COLO829 (cell line): ENCODE measurements around the gene BMP7.
"Not testable (repeated sequence)": the region's sequence is repeated elsewhere in the genome, so short reads cannot be mapped to it uniquely, and the experiment has no call there.

Experiments
- DNase-seq: peaks from one replicate; pipeline ENCODE4 v3.0.0; 2012; ENCODE audit warnings: low spot score

Gene BMP7

DNA sequence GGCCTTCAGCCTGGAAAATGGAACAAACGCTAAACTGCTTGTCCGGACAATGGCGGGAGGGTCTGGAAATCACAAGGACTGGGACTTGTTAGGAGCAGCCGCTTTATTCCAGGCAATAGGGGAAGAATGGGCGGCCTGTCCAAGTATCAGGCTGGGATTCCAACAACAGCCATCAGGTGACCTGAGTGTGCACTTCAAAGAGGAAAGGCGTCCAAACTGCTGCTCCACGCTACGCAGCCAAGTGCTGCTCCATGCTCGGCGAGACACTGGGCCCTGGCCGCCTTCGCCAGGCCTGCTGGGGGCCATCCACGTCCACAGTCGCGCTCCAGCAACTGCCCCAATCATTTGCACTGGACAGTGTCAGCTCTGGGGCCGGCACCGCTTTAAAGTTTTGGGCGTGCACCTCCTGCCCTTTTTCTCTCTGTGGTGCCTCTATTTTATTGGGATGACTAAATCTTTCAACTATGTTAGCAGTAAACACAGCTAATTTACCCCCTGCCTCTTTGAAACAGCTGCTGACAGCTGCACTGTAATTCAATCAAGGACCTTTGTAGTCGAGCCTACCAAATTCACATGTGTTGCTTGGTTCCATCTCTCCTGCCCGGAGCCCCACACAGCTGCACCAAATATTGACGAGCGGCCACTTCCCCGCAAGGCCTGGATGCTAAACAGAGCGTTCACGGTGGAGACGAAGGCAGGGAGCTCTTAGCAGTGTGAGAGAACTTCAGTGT, 98.3 kb downstream of the BMP7 start:
- DNase-seq = no peak

DNA sequence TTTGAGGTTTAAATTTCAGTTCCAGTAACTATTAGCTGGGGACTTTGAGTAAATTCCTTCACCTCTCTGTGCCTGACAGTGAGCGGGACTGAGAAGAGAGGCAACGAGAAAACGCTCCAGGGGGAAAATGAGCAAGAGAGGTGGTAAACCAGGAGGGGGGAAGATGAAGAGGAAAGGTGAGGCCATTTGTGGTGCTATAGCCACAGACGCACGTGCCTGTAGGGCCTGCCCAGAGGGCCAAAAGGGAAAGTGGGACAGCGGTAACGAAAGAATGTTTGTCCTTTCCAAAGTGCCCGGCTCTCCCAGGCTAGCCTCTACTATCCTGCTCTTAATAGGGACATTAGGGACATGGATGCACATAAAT, 99.2 kb downstream of the BMP7 start:
- DNase-seq = no peak

DNA sequence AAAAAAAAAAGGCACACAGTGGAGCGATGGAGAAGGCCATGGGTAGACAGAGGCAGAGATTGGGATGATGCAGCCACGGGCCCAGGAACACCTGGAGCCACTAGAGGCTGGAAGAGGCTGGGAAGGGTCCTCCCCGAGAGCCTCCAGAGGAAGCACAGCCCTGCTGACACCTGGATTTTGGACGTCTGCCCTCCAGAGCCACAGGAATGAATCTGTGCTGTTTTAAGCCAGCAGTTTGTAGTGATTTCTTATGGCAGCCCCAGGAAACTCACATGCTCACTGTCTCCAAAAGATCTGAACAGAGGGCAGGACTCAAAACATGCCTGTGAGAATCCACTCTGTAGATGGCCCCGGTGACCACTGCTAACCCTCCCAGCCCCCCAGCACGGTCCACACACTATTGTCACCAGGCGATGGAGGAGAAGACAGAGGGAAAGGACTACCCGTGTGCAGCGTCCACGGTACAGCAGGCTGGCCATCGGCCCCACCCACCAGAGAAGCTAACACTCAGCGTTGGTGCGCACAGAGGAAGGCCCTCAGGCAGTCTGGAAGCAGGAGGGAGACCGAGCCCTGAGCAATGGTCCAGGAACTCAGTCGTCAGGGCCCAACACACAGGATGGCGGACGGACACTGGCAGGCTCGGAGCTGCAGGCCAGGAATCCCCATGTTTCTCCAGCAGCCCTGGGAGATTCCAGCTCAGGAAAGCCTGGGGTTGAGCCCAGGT, 99.7 kb downstream of the BMP7 start:
- DNase-seq = no peak

DNA sequence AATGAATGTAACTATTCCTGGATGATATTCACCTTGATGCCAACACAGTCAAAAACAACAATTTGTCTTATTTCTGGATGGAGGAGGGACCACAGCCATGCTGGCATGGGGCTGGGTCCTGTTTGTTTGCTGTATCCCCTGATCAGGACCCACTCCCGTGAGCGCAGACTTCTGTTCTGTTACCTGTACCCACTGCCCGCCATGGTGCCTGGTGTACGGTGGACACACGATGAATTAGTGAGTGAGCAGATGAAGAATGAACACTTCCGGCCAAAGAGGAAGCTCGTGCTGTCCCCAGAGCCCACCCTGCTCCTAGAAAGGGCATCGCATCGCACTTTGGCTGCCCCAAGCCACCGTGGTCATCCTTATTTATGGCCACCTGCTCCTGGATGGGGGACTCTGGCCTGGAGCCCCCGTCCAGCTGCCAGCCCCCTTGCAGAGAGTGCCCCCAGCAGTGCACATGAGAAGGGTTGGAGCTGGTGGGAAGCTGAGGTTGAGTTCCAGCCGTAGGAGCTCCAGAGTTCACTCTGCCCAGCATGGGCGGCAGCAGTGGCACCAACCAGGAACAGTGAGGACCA, 100.9 kb downstream of the BMP7 start:
- no peak for DNase-seq

DNA sequence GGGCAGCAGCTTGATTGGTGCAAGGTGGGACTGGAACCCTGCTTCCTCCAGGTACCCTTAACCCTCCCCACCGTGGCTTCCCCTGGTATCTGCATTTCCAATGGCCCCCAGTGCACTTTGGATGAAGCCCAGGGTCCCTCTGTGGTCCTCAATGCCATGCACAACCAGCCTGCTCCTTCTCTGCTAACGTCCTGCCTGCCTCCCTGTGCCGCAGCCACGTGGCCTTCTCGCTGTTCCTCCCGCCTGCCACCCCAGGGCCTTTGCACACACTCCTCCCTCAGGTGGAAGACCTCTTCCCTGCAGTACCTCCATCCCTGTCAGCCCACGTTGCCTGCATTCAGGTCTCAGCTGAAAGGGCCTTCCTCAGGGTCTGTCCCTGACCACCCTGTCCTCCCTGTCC, 101.6 kb downstream of the BMP7 start:
- DNase-seq = no peak

DNA sequence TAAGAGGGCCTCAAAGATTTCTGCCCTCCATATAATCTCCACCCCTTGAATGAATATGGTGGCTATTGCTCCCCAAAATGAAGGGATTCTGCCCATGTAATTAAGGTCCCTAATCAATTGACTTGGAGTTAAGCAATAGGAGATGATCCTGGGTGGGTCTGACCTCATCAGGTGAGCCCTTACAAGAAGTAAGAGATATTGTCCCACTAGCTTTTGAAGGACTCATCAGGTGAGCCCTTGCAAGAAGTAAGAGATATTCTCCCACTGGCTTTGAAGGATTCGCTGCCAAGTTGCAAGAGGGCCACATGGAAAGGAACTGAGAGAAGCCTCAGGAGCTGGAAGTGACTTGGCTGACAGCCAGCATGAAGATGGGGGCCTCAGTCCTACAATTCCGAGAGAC, 103.4 kb downstream of the BMP7 start:
- DNase-seq = no peak

DNA sequence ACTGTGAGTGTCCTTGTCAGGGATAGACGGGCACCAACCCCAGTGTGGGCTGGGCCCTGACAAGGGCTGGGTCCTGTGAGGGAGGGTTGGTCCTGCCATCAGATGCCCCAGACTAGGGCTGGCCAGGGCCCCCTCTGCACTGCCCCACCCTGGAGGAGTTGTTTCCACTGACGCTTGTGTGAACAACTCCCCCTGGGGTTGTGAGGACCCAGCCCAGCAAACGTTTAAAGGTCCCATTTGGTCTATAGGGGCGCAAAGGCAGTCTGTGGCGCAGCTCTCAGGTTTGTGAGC, 104.1 kb downstream of the BMP7 start:
- DNase-seq = no peak

DNA sequence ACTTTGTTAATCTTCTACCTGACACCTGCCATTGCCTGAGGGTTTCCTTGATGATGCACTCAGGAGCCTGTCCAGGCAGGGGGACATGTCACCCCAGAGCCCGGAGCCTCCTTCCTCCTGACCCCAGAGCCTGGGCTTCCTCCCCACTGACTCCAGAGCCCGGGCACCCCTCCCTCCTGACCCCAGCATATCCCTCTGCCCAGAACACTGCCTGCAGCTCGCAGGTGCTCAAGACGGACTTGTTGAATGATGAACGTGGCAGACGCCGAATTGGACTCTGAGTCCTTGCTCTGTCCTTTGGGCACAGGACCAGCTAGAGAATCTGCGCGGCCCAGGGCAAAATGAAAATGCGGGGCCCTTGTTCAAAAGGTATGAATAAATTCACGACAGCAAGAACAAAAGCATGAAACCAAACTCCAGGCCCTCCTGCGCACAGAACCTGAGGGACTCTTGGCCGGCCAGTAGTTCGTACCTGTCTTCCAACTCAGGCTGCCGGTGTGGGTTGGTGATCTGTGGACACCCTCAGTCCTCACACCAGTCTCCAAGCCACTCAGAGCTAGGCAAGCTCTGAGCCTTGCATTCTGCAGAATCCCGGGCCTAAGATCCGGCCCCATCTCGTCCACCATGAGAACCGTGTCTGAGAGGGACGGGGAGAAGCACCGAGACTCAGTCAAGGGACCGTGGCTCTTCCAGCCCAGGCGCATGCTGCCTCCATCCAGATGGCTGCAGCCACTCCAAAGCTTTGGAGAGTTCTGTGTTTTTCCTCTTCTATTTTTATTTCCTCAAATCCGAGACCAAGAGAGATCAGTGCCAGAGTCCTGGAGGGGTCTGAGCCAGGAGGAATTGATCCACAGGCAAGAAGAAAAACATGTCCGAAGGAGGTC, 104.7 kb downstream of the BMP7 start:
- DNase-seq = no peak

DNA sequence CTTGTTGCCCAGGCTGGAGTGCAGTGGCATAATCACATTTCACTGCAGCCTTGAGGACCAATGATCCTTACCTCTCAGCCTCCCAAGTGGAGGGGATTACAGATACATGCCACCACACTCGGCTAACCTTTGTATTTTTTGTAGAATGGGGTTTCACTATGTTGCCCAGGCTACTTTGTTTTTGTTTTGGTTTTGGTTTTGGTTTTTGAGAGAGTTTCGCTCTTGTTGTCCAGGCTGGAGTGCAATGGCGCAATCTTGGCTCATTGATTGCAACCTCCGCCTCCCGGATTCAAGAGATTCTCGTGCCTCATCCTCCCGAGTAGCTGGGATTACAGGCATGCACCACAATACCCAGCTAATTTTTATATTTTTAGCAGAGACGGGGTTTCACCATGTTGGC, 105.5 kb downstream of the BMP7 start:
- no peak for DNase-seq

DNA sequence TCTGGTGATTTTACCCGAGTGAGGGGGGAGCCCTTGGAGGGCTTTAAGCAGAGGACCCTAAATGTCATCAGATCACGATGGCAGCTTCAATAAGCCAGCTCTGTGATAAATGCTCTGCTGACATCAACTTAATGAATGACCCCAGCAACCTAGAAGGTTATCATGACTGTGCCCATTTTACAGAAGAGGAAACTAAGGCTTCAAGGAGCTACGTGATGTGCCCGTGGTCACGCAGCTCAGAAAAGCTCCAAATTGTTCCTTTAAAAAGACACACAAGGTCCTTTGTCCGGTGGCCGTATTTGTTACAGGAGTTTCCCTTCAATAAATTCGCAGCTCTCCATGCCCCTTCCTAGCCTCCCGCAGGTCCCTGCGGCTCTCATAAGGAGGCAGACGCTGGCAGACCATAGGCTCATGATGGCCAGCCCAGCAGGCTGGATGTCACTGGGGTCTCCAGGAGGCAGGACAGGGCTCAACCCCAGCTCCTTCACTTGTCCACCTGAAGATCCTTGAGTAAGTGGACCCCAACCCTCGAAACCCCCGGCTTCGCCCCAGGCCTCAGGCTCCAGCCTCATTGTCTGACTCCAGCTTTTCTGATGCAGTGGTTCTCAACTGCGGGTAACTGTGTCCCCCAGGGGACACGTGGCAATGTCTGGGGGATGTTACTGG, 106.4 kb downstream of the BMP7 start:
- no peak for DNase-seq

DNA sequence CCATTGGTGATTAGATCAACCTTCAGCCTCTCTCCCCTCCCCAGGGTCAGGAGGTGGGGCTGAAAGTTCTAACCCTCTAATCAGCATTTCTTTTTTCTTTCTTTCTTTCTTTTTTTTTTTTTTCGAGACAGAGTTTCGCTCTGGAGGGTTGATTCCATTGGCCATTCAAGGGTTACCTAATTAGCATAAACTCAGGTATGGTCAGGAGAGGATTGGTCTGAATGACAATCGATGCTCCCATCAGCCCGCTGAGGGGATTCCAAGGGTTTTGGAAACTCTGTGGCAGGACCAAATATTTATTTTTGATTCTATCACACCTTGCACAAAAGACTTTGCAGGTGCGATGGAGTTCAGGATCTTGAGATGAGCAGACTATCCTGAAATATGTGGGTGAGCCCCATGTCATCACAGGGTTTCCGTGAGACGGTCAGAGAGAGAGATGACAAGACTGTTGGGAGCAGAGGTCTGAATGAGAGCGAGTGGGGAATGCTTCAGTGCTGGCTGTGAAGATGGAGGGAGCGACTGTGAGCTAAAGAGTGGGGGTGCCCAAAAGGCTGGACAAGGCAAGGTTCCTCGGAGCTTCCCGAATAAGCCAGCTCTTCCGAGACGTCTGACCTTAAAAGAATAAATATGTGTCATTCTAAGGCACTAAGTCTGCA, 107.1 kb downstream of the BMP7 start:
- no peak for DNase-seq

DNA sequence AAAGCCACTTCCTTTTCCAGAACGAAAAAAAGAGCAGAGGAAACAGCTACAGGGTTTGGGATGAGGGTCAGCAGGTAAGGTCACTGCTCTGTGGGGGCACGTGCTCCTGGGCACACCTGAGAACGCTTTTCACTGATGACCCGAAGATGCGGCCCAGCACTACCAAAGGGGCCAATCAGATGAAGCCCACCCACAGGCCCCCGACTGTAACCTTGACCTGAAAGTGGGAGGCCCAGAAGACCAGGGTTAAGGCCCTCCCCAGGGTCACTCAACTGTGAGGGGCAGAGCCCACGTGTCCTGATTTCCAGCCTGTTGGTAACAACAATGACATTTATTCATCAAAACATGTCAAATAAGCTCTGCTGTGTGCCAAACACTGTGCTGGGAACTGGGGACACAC, 108.0 kb downstream of the BMP7 start:
- DNase-seq = no peak

DNA sequence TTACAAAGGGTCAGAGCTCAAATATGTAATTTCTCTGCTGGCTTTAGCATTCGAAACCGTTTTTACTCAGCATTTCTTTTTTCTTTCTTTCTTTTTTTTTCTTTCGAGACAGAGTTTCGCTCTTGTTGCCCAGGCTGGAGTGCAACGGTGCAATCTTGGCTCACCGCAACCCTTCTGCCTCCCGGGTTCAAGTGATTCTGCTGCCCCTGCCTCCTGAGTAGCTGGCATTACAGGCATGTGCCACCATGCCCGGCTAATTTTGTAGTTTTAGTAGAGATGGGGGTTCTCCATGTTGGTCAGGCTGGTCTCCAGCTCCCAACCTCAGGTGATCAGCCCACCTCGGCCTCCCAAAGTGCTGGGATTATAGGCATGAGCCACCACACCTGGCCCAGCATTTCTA, 108.7 kb downstream of the BMP7 start:
- DNase-seq = not testable (repeated sequence)

DNA sequence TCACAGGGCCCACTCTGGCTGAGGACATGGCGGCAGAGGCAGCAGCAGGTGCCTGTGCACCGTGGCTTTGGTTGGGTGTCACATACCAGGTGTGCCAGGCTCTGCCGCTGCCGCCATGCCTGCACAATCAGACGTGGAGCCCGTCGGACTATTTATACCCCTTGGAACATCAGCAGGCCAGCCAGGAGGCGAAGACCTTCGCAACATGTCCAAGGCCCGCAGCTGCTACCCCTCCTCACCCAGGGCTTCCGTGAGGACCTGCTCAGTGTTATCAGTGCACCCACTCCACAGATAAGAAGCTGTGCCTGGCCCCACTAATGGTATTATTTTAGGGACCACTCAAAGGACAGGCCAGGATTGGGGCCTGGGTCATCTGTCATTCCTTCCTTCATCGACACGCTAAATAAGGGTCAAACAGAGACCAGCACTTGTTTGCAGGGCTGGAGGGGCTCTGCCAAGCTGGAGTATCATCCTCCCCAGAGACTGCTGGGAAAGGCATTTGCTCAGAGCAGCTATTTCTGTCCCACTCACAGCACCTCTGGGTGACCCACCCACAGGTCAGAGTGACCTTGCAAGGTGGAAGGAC, 109.2 kb downstream of the BMP7 start:
- DNase-seq = no peak

DNA sequence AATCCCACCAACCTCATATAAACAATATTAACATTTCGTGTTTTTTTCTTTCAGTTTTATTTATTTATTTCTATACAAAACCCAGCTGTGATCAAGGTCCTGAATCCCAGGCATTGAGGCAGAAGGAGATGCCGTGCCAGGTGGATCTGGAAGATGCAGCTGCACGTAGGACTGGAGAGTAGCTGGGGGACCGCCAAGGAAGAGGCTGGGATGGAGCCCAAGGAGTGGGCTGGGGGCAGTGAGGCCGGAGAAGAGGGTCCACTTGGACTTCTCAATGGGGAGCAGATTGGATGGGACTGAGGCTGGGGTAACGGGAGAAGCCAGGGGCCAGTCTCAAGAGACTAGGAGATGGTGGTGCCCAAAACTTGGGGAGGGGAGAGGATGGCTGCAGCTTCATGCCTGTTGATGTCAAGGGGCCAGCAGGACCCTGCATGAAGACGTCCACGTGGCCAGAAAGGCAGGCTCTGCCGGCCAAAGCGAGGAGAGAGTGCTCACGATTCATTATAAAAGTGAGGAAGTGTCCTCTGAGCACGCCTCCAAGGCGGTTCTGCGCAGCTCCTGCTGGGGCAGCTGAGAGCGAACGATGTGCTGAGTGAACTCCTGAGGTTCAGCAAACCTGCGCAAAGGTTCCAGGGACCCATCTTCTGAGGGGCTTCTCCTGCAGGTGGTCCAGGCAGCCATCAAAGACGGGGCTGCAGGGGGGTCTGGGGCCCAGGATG, 110.3 kb downstream of the BMP7 start:
- no peak for DNase-seq

DNA sequence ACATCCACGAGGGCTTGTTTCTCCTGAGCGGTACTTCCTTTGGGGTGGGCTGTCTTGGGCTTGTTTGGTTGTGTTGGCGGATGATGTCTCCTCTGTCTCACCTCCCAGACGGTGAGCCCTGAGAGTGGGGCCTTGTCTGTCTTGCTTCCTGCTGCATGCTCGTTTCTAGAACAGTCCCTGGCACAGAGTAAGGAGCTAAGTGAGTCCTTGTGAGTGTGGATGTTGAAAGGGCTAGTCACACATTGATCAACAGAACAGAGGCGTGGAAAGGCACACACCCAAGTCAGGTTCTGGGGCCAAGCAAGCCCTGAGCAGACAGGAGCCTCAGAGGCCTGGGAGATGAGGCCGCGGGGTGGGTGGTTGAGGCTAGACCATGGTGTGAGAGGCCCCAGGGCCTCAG, 111.0 kb downstream of the BMP7 start:
- DNase-seq = no peak

DNA sequence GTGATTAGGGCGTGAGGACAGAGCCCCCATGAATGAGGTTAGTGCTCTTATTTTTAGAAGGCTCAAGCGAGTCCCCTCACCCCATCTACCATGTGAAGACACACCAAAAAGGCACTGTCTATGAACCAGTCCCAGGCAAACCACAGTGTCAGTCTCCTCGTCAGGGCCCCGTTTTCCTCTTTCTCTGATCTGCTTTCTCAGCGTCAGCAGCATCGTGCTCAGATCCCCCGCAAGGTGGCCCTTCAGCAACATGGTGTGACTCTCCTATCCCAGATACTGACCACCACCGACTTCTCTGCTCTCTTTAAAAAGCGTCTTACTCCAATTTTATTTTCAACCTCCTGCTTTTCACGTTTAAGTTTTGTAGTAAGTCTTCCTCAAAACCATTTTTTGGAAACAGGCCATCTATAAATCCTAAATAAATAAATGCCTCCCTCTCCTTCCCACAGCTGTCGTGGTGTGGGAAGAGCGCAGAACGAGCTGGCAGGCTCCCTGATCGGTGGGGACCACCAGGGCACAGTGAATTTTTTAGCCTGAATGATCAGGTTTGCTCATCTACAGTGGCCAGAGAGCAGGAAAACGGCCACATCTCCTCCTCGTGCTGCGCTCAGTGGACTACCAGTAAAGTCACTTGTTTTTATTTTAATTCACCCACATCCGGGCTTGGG, 113.1 kb downstream of the BMP7 start:
- DNase-seq = no peak

DNA sequence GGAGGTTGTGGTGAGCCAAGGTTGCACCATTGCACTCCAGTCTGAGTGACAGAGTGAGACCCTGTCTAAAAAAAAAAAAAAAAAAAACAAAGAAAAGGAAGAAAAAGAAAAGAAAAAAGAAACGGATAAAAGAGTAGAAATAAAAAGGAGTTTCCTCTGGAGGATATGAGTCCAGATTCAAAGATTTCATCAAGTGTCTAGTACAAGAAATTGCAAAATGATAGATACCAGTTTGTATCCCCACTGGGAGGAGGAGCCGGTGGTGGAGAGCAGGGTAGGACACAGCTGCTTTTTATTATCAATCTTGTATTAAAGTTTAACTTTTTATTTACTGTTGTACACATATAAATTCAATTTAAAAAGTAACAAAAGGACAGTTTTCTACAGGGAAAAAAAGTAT, 113.9 kb downstream of the BMP7 start:
- no peak for DNase-seq

DNA sequence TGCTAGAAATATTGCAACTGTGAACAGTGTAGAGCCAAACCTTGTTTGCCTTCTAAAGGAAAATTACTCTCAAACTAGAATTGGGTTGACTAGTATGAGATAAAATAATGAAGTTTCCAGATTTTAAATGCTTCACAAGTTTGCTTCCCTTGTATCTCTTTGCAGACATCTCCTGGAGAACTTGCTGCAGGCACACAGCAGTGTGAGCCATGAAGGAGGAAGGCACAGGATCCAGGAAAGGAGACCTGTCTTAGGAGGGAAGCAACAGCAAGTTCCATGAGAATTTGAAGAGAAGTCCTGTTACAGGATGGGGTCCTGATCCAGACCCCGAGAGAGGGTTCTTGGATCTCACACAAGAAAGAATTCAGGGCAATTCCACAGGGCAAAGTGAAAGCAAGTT, 115.9 kb downstream of the BMP7 start:
- DNase-seq = no peak

DNA sequence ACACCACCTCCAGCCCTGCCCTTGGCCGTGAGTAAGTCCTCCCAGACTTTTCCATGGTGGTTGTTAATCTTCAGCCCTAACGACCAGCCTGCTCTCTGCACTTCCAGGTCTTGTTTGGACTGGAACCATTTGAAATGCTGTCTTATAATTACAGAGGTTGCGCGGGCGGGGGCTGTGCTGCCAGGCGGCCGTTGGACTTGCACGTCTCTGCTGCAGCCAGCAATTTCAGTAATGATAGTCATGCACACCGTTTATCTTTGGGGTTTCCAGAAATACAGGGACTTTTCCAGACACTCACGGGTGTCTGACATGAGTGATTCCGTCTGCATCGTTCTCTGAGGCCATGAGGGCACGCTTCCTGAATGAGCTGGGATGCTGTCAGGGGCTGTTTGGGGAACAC, 118.2 kb downstream of the BMP7 start:
- DNase-seq = no peak
